Activated CD8-positive, alpha-beta memory T cell treated with anti-CD3 and anti-CD28 coated beads, Interleukin-2, amount 10 ng/mL, durations not matched to agents 7 days and 5 days (primary cell): ENCODE data around the gene COQ9. TPM values are rescaled to one million over a fixed set of nuclear protein-coding genes. Genes with fewer than 3 reads are reported as not detected.
"Not testable (repeated sequence)": the region's sequence is repeated elsewhere in the genome, so short reads cannot be mapped to it uniquely, and the experiment has no call there.

Source experiments
- ATAC-seq: fragments of 150-1000 bp; cut with Tn5 transposase; one replicate; pipeline ENCODE4 v1.10.0; 2021; ENCODE audit warnings: moderate library complexity
- CTCF ChIA-PET: fragments of 350-600 bp; sonication (Branson Sonifier 250); formaldehyde crosslinking; loops from one replicate; lab custom pipeline; 2021; ENCODE audit warnings: antibody characterized with exemption; lab: Charles Lee
- DNase-seq: peaks from one replicate; pipeline ENCODE4 v3.0.0-alpha.2; 2020
- H3K27ac Mint-ChIP-seq: one replicate; pipeline ENCODE4 v1.8.0; 2021; ENCODE audit warnings: mild to moderate bottlenecking, mixed read lengths
- H3K27me3 Mint-ChIP-seq: one replicate; pipeline ENCODE4 v1.8.0; 2021; ENCODE audit warnings: mixed read lengths
- H3K36me3 Mint-ChIP-seq: one replicate; pipeline ENCODE4 v1.8.0; 2021; ENCODE audit warnings: mild to moderate bottlenecking, mixed read lengths
- H3K4me1 Mint-ChIP-seq: one replicate; pipeline ENCODE4 v1.8.0; 2021; ENCODE audit warnings: mixed read lengths
- H3K4me3 Mint-ChIP-seq: one replicate; pipeline ENCODE4 v1.8.0; 2021; ENCODE audit warnings: mild to moderate bottlenecking, moderate library complexity, mixed read lengths
- H3K9me3 Mint-ChIP-seq: one replicate; pipeline ENCODE4 v1.8.0; 2022; ENCODE audit warnings: low read depth, mixed read lengths
- total RNA-seq, 2 experiments: library from RNA; stranded (reverse); gene quantifications; one replicate each; pipeline ENCODE4 v1.2.3, GENCODE V29; 2021

COQ9 gene
- total RNA-seq, 2 experiments from 2014 or later, result 36.8 to 43.1 TPM

DNA sequence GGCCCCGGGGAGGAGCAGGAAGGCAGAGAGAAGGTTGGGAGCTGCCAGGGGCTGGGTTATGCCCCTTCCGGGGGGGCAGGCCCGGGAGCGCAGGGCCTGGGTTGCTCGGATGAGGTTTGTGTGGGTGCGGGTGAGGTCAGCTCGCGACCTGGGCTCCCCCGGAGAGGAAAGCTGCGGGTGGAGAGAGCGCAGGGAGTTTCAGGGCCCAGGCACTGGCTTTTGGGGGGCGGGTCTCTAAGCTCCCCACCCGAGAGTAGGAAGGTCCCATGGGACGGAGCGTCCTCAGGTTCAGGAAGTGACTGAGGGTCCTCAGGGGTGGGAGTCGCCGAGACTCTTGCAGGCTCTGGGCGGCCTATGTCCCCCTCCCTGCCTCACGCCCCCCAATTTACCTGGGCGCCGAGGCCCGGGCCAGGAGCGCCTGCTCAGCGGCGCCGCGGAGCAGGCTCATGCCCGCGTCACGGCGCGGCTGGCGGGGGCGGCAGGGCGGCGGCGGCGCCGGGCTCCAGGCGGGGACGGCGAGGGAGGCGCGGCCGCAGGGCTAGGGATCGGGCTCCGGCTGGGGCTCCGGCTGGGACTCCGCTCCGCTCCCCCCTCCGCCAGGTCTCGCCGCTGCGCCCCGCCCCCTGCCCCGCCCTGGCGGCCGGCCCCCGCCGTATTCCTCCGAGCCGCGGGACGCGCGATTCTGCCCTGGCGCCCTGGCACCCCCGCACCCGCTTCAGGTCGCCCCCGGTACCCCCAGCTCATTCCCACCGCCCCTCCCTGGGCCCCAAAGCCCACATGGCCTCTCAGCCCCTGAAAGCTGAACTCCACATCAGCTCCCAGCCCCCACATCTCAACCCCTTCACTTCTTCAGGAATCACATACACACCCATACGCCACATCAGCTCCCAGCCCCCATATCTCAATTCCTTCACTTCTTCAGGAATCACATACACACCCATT, 38.9 kb downstream of the COQ9 start, which contains the start of gene DOK4:
Gene DOK4, minus strand, starts transcription at position 578 of the 942 bp plus-strand sequence. CDS start 6,986 bp downstream, outside the sequence.
- Mint-ChIP-seq H3K27me3 (peaks cover 3% of the 10 kb centered on the region), H3K27ac (peak within 1 kb of the TSS; percentile 49), H3K4me1 (peaks cover 22% of the 10 kb centered on the region), H3K4me3 (peak within 1 kb of the TSS; percentile 71), H3K36me3 (no peaks in the 10 kb centered on the region), H3K9me3 (no peaks in the 10 kb centered on the region)
- peak; percentile 81 for DNase-seq
- CTCF ChIA-PET, result interaction anchor here (0.9 to 3.5 kb wide), 9 partner anchors 11 to 123 kb away, joined by 3 to 21 read pairs (median 4); partner anchors contain the start of gene POLR2C
- peak; percentile 98 for ATAC-seq

DNA sequence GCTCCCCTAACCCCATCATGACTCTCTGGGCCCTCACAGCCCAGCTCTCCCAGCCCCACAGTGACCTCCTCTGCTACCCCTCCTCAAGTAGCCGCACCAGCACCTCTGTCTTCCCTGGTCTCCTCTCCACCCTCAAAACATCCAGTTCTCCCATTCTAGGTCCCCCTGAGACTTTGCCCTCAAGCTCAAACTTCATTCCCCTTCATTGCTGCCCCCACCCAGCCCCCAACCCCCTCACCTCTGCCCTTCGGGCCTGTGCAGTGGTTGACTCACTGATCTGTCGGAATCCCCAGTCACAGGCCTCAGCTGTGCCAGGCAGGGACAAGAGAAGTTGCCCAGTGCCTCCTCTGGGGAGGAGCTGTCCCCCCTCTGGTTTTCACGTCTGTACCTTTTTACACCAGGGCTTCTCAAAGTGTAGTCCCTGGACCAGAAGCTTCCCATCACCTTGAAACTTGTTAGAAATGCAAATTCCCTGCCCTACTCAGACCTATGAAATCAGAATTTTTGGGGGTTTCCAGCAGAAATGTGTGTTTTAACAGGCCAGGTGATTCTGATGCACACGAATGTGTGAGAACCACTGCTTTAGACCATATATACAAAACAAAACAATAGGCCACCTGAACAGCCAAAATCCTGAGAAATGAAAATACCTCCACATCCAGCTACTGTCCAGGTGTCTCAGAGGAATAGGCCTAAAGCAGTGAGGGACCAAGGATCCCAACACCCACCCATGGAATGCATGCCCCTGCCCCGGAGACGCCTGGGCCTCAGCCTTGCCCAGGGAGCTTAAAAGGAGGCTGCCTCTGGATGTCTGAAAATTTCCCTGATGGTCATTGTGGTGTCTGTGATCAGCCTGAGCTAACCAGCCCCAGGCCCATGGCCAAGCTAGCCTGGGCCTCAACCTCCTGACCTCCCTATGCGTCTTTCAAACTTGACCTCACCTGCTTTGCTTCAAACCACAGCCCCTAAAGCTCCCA, 39.9 kb downstream of the COQ9 start:
- DNase-seq, result no peak
- Mint-ChIP-seq H3K27ac (peak overlapping the region; percentile 49), H3K4me1 (peaks cover 22% of the 10 kb centered on the region), H3K9me3 (no peaks in the 10 kb centered on the region), H3K4me3 (peak overlapping the region; percentile 60), H3K27me3 (peaks cover 8% of the 10 kb centered on the region), H3K36me3 (no peaks in the 10 kb centered on the region)
- ATAC-seq, result no peak
- CTCF ChIA-PET, result interaction anchor here (0.9 to 3.5 kb wide), 8 partner anchors 12 to 122 kb away, joined by 3 to 21 read pairs (median 4); partner anchors contain the start of gene POLR2C

DNA sequence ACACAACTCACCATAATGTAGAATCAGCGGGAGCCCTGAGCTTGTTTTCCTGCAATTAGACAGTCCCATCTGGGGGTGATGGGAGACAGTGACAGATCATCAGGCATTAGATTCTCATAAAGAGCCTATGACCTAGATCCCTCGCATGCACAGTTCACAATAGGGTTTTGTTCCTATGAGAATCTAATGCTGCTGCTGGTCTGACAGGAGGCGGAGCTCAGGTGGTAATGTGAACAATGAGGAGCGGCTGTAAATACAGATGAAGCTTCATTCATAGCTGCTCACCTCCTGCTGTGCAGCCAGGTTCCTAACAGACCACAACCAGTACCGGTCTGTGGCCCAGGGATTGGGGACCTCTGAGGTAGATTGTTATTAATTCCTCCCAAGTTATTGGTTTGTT, 42.0 kb downstream of the COQ9 start:
- Mint-ChIP-seq H3K36me3 (no peaks in the 10 kb centered on the region), H3K27me3 (peaks cover 15% of the 10 kb centered on the region), H3K27ac (no peak overlapping the region), H3K4me3 (no peak overlapping the region), H3K9me3 (no peaks in the 10 kb centered on the region), H3K4me1 (peaks cover 22% of the 10 kb centered on the region)
- ATAC-seq (no peak), DNase-seq (no peak)
- CTCF ChIA-PET, result interaction anchor here (0.9 to 1.2 kb wide), 3 partner anchors 14 to 31 kb away, joined by 3 to 4 read pairs (median 4); partner anchors contain the start of gene POLR2C

DNA sequence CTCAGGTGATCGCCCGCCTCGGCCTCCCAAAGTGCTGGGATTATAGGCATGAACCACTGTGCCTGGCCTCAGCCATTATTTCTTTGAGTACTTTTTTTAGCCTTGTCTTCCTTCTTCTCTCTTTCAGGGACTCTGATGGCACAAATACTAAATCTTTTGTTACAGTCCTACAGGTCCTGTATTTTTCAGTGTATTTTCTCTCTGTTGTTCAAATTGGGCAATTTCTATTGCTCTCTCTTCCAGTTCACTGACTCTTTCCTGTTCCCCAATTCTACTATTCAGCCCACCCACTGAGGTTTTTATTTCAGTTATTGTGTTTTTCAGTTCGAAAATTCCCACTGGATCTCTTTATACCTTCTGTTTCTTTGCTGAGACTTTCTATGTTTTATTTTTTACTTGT, 46.5 kb downstream of the COQ9 start:
- no peak for ATAC-seq
- H3K9me3 Mint-ChIP-seq, result no peaks in the 10 kb centered on the region
- H3K36me3 Mint-ChIP-seq, result no peaks in the 10 kb centered on the region
- no peak overlapping the region for H3K4me3 Mint-ChIP-seq
- peaks cover 5% of the 10 kb centered on the region for H3K4me1 Mint-ChIP-seq
- H3K27ac Mint-ChIP-seq, result no peak overlapping the region
- no peak for DNase-seq
- H3K27me3 Mint-ChIP-seq, result peaks cover 12% of the 10 kb centered on the region
- CTCF ChIA-PET, result no interaction called here

GRCh38 chr16:57497121-57497520, 49.8 kb downstream of the COQ9 start:
- Mint-ChIP-seq H3K4me1 (peaks cover 12% of the 10 kb centered on the region), H3K27me3 (peaks cover 7% of the 10 kb centered on the region), H3K9me3 (no peaks in the 10 kb centered on the region), H3K27ac (no peak overlapping the region), H3K36me3 (no peaks in the 10 kb centered on the region), H3K4me3 (no peak overlapping the region)
- DNase-seq (no peak), ATAC-seq (no peak)
- CTCF ChIA-PET, result no interaction called here

DNA sequence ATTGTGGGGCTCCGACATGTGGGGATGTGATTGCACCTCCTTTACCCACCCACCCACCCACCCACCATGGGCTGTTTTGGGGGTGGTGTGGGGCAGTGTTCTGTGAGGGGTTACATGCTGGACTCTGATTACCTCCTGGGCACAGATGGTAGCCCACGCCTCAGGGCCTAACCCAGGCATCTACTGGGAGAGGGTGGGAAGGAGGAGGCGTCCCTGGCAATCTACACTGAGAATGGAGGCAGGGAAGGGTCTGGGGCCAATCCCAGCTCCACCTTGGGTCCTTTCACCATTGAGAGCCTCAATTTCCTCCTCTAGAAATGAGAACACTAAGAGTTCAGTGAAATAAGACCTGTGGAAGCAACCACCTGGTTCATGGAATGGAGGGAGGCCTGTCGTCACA, 50.8 kb downstream of the COQ9 start:
- Mint-ChIP-seq H3K36me3 (no peaks in the 10 kb centered on the region), H3K4me1 (peaks cover 12% of the 10 kb centered on the region), H3K4me3 (no peak overlapping the region), H3K9me3 (no peaks in the 10 kb centered on the region), H3K27ac (no peak overlapping the region), H3K27me3 (peaks cover 3% of the 10 kb centered on the region)
- no peak for ATAC-seq
- CTCF ChIA-PET, result no interaction called here
- DNase-seq, result no peak

GRCh38 chr16:57499941-57500340, 52.7 kb downstream of the COQ9 start:
- H3K27me3 Mint-ChIP-seq, H3K27ac Mint-ChIP-seq, H3K4me3 Mint-ChIP-seq, H3K36me3 Mint-ChIP-seq, ATAC-seq, DNase-seq, H3K9me3 Mint-ChIP-seq: not testable (repeated sequence)
- CTCF ChIA-PET, result interaction anchor here (0.7 to 2.6 kb wide), 3 partner anchors 20 to 82 kb away, joined by 3 to 13 read pairs (median 4); no protein-coding TSS in a partner anchor
- H3K4me1 Mint-ChIP-seq, result peaks cover 12% of the 10 kb centered on the region

DNA sequence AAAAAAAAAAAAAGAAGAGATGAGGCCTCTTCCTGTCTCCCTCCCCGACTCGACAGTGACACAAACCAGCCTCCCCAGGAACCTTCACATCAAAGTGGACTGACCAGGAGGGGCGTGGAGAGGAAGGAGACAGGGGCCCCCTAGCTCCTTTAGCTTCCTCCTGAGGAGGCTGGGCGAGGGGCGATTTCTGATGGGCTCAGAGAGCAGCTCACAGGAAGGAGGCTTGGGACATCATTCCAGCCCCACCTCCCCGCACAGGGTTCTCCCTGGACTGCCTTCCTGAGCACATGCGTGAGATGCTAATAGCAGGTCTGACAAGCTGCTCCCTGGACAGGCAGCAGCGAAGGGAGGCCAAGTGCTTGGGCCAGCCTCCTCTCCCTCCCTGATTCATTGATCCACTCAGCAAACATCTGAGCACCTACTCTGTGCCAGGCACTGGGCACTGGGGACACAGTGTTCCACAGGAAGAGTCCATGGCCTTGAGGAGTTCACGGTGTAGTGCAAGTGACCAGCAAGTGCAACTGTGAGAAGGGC, 53.4 kb downstream of the COQ9 start:
- Mint-ChIP-seq H3K4me3 (no peak overlapping the region), H3K4me1 (peaks cover 12% of the 10 kb centered on the region), H3K9me3 (no peaks in the 10 kb centered on the region), H3K27me3 (no peaks in the 10 kb centered on the region), H3K27ac (no peak overlapping the region), H3K36me3 (no peaks in the 10 kb centered on the region)
- ATAC-seq, result peak; percentile 71
- CTCF ChIA-PET, result interaction anchor here (0.7 to 2.6 kb wide), 5 partner anchors 14 to 257 kb away, joined by 3 to 13 read pairs (median 3); no protein-coding TSS in a partner anchor
- peak; percentile 54 for DNase-seq

DNA sequence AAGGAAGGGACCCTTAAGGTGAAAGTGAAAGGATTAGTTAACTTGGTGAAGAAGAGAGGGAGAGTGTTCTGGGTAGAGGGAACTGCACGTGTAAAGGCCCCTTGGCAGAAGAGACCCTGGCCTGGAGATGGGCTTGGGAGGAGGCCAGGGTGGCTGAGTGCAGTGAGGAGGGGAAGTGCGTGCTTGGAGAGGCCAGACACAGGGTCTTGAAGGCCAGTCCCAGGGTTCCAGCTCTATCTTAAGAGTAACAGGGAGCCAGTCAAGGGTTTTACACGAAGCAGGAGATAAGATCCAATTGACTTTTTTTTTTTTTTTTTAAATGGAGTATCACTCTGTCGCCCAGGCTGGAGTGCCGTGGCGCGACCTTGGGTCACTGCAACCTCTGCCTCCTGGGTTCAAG, 54.2 kb downstream of the COQ9 start:
- Mint-ChIP-seq H3K9me3 (no peaks in the 10 kb centered on the region), H3K27me3 (peaks cover 2% of the 10 kb centered on the region), H3K4me3 (no peak overlapping the region), H3K27ac (no peak overlapping the region), H3K4me1 (peaks cover 12% of the 10 kb centered on the region), H3K36me3 (no peaks in the 10 kb centered on the region)
- CTCF ChIA-PET, result interaction anchor here (1.0 to 2.6 kb wide), 2 partner anchors 18 to 256 kb away, joined by 3 to 13 read pairs; no protein-coding TSS in a partner anchor
- ATAC-seq (no peak), DNase-seq (no peak)

- H3K9me3 Mint-ChIP-seq, result no peaks in the 10 kb centered on the region
- DNase-seq (no peak), ATAC-seq (no peak)
- H3K27me3 Mint-ChIP-seq, result peaks cover 3% of the 10 kb centered on the region
- H3K4me1 Mint-ChIP-seq, result peaks cover 12% of the 10 kb centered on the region
- H3K36me3 Mint-ChIP-seq, result no peaks in the 10 kb centered on the region
- H3K27ac Mint-ChIP-seq, result peak overlapping the region; percentile 9
- CTCF ChIA-PET, result interaction anchor here (0.9 to 1.7 kb wide), 2 partner anchors 17 to 85 kb away, joined by 3 to 10 read pairs; no protein-coding TSS in a partner anchor
- no peak overlapping the region for H3K4me3 Mint-ChIP-seq
Observed at GRCh38 chr16:57502048-57502775, 54.9 kb downstream of the COQ9 start.

DNA sequence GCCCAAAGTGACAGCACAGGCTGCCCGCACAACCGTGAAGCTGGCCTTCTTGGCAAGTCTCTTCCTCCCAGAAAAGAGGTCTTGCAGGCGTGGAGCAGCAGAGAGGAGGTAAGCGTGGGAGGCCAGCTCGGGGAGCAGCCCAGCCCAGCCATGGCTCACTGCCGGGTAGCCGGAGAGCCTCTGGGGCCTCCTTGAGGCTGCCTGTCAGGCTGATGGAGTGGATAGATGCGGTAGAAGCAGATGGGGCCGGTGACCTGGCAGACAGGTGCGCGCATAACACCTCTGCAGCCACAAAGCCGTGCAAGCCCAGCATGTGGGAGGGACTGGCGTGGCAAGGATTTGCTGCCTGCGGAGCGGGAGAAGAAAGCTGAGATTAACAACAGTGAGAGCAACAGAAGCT, 56.1 kb downstream of the COQ9 start:
- Mint-ChIP-seq H3K9me3 (no peaks in the 10 kb centered on the region), H3K27me3 (peaks cover 3% of the 10 kb centered on the region), H3K27ac (no peak overlapping the region), H3K4me1 (peaks cover 12% of the 10 kb centered on the region), H3K4me3 (no peak overlapping the region), H3K36me3 (no peaks in the 10 kb centered on the region)
- ATAC-seq (no peak), DNase-seq (no peak)
- CTCF ChIA-PET, result interaction anchor here (1.7 kb wide), 1 partner anchor 16 kb away, joined by 10 read pairs; no protein-coding TSS in a partner anchor

- peaks cover 12% of the 10 kb centered on the region for H3K4me1 Mint-ChIP-seq
- H3K36me3 Mint-ChIP-seq, result no peaks in the 10 kb centered on the region
- ATAC-seq, result no peak
- no peak overlapping the region for H3K4me3 Mint-ChIP-seq
- DNase-seq, result no peak
- H3K9me3 Mint-ChIP-seq, result no peaks in the 10 kb centered on the region
- peaks cover 3% of the 10 kb centered on the region for H3K27me3 Mint-ChIP-seq
- CTCF ChIA-PET, result interaction anchor here (1.2 to 1.7 kb wide), 2 partner anchors 14 to 15 kb away, joined by 3 to 10 read pairs; no protein-coding TSS in a partner anchor
- H3K27ac Mint-ChIP-seq, result no peak overlapping the region
Observed at GRCh38 chr16:57504001-57504400, 56.7 kb downstream of the COQ9 start.
